ENCODE results near the gene IFI44. TPM values are rescaled to one million over a fixed set of nuclear protein-coding genes. Genes with fewer than 3 reads are reported as not detected.

Gene IFI44
- total and polyA plus RNA-seq, 2 experiments from 2014 or later: not detected

- H3K27me3 Mint-ChIP-seq (ENCODE audit: insufficient read depth, low read depth, poor library complexity): no peaks in the 10 kb centered on the region
- ATAC-seq (no peak), DNase-seq (ENCODE audit: low spot score) (no peak)
- no peak overlapping the region for H3K4me3 ChIP-seq
- no peaks in the 10 kb centered on the region for H4K20me1 ChIP-seq (replicated peaks; ENCODE audit: insufficient read depth)
- no peak overlapping the region for H3K4me3 Mint-ChIP-seq
- H3K4me2 ChIP-seq: no peak overlapping the region
- H3K36me3 ChIP-seq (ENCODE audit: insufficient read depth): no peaks in the 10 kb centered on the region
- no peaks in the 10 kb centered on the region for H3K27me3 ChIP-seq (ENCODE audit: insufficient read depth)
- H3K4me1 ChIP-seq (ENCODE audit: insufficient read depth): no peaks in the 10 kb centered on the region
- no peak overlapping the region for H3K27ac Mint-ChIP-seq
- no peak for TF ChIP-seq ZNF462 (CRISPR knock-in tag; IDR thresholded peaks at IDR 0.05)
- no peak for TF ChIP-seq CREB1 (CRISPR knock-in tag; IDR thresholded peaks at IDR 0.05; ENCODE audit: low read depth)
- no peak for TF ChIP-seq EZH2 (IDR thresholded peaks at IDR 0.05; ENCODE audit: low read depth, unreplicated experiment)
- no peak for TF ChIP-seq ZNF114 (CRISPR knock-in tag; IDR thresholded peaks at IDR 0.05)
- TF ChIP-seq NANOG (IDR thresholded peaks at IDR 0.05; ENCODE audit: borderline replicate concordance): no peak
- no peak for TF ChIP-seq JUNB (IDR thresholded peaks at IDR 0.05; ENCODE audit: unreplicated experiment)
- TF ChIP-seq POLR2AphosphoS5 (IDR thresholded peaks at IDR 0.05; ENCODE audit: low read depth): no peak
- no peak for TF ChIP-seq ZNF331 (CRISPR knock-in tag; IDR thresholded peaks at IDR 0.05; ENCODE audit: low read depth)
- no peak for TF ChIP-seq STAT1 (IDR thresholded peaks at IDR 0.05; ENCODE audit: unreplicated experiment)
- no peak for TF ChIP-seq EZH2phosphoT487 (IDR thresholded peaks at IDR 0.05; ENCODE audit: unreplicated experiment)
- TF ChIP-seq CTCF (conservative IDR thresholded peaks at IDR 0.05; ENCODE audit: low read depth in 2 of 2): no peak
- no peak for TF ChIP-seq REST (IDR thresholded peaks at IDR 0.05; ENCODE audit: unreplicated experiment)
- TF ChIP-seq ETS1 (IDR thresholded peaks at IDR 0.05): no peak
- no peaks in the 10 kb centered on the region for H3K9me2 ChIP-seq (ENCODE audit: insufficient read depth)
- no peak overlapping the region for H3K27ac ChIP-seq (ENCODE audit: low read depth)
- no peaks in the 10 kb centered on the region for H3K36me3 Mint-ChIP-seq (ENCODE audit: low read depth)
- no peaks in the 10 kb centered on the region for H3K9me3 Mint-ChIP-seq
- H3K79me2 ChIP-seq (replicated peaks; ENCODE audit: insufficient read depth): no peaks in the 10 kb centered on the region
- H3K4me1 Mint-ChIP-seq: no peaks in the 10 kb centered on the region
- no peak overlapping the region for H2AFZ ChIP-seq
- H3F3A ChIP-seq (replicated peaks; ENCODE audit: low read depth): no peaks in the 10 kb centered on the region
Observed at GRCh38 chr1:78627321-78627720, 22.3 kb upstream of the IFI44 start.

Measured in GM23338 (cell line).